ENCODE results near the gene MTHFSD.

DNA sequence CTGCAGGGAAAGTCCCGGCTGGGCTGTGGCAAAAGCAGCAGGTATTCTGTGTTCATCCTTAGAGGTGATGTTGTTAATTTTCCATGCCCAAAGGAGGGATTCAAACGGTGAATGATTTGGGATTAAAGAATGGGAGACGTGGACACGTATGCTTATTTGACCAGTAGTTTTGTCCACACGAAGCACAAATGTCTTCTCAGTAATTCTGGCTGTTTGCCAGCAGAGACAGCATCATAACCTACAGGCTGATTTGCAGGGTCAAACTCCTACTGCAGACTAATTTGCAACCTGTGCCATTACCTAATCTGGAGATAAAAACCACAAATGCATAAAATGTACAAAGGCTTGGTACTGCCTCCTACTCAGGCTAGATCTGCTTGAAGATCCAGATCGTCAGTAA is 14.1 kb downstream of the MTHFSD start:
- TF ChIP-seq, protein P1, sequence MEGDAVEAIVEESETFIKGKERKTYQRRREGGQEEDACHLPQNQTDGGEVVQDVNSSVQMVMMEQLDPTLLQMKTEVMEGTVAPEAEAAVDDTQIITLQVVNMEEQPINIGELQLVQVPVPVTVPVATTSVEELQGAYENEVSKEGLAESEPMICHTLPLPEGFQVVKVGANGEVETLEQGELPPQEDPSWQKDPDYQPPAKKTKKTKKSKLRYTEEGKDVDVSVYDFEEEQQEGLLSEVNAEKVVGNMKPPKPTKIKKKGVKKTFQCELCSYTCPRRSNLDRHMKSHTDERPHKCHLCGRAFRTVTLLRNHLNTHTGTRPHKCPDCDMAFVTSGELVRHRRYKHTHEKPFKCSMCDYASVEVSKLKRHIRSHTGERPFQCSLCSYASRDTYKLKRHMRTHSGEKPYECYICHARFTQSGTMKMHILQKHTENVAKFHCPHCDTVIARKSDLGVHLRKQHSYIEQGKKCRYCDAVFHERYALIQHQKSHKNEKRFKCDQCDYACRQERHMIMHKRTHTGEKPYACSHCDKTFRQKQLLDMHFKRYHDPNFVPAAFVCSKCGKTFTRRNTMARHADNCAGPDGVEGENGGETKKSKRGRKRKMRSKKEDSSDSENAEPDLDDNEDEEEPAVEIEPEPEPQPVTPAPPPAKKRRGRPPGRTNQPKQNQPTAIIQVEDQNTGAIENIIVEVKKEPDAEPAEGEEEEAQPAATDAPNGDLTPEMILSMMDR (IDR thresholded peaks at IDR 0.05; ENCODE audit: control extremely low read depth in 1 of 3, insufficient read depth in 1 of 3, low read depth in 1 of 3, low read length in 3 of 3): no peak
- no peak for TF ChIP-seq POLR2A (IDR thresholded peaks at IDR 0.05; ENCODE audit: control extremely low read depth in 1 of 2, low read depth in 2 of 2, low read length in 2 of 2)
- no peak for TF ChIP-seq CREB1 (IDR thresholded peaks at IDR 0.05)
- no peak for TF ChIP-seq EP300 (IDR thresholded peaks at IDR 0.05; ENCODE audit: borderline replicate concordance in 1 of 2, low read depth in 2 of 2, low read length in 2 of 2)
- TF ChIP-seq, protein P2, sequence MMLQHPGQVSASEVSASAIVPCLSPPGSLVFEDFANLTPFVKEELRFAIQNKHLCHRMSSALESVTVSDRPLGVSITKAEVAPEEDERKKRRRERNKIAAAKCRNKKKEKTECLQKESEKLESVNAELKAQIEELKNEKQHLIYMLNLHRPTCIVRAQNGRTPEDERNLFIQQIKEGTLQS (IDR thresholded peaks at IDR 0.05; ENCODE audit: insufficient read depth, low read depth, low read length): no peak
- no peak for TF ChIP-seq KDM1A (IDR thresholded peaks at IDR 0.05; ENCODE audit: borderline replicate concordance, low read length)

Data from H1 (cell line).